ENCODE results near the gene NTSR1. TPM values are rescaled to one million over a fixed set of nuclear protein-coding genes. Genes with fewer than 3 reads are reported as not detected.

Gene NTSR1
- total RNA-seq, 1 experiment from 2014 or later = 15.9 TPM

DNA sequence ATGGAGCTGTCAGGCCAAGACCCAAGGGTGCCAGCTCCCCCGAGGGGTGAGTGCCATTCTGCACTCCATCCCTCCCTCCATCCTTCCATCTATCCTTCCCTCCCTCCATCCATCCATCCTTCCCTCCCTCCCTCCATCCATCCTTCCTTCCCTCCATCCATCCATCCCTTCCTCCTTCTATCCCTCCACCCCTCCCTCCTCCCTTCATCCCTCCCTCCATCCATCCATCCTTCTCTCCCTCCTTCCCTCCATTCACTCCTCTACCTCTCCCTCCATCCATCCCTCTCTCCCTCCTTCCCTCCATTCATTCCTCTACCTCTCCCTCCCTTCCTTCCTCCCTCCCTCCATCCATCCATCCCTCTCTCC is 46.3 kb downstream of the NTSR1 start:
- peaks cover 14% of the 10 kb centered on the region for H3K4me1 ChIP-seq (ENCODE audit: insufficient read depth, low read length, poor library complexity, severe bottlenecking)
- POLR2A ChIA-PET (ENCODE audit: low non-redundant PET) = interaction anchor here (0.7 kb wide), 1 partner anchor 113 kb away, joined by 3 read pairs; the partner anchor contains the start of gene SLCO4A1
- CTCF ChIA-PET = interaction anchor here (0.7 kb wide), 1 partner anchor 31 kb away, joined by 6 read pairs; no protein-coding TSS in a partner anchor
- H3K36me3 ChIP-seq (ENCODE audit: insufficient read depth, low read length, poor library complexity, severe bottlenecking) = no peaks in the 10 kb centered on the region
- BruUV-seq (replicated peaks) = no TSS peak
- no peaks in the 10 kb centered on the region for H3K27me3 ChIP-seq (replicated peaks; ENCODE audit: insufficient read depth, low read depth, low read length, poor library complexity)
- no peaks in the 10 kb centered on the region for H3K9me3 ChIP-seq (ENCODE audit: low read depth, low read length, poor library complexity, severe bottlenecking)
- no peak for DNase-seq (ENCODE audit: low spot score)
- intact Hi-C loops (cut with micrococcal nuclease; ENCODE audit: unreplicated experiment) = no loop called here
- H3K4me3 ChIP-seq (ENCODE audit: low read depth, low read length, poor library complexity, severe bottlenecking) = no peak overlapping the region
- TF ChIP-seq EZH2 (IDR thresholded peaks at IDR 0.05; ENCODE audit: borderline replicate concordance, low read depth, low read length, poor library complexity, severe bottlenecking) = no peak
- TF ChIP-seq, protein P1, sequence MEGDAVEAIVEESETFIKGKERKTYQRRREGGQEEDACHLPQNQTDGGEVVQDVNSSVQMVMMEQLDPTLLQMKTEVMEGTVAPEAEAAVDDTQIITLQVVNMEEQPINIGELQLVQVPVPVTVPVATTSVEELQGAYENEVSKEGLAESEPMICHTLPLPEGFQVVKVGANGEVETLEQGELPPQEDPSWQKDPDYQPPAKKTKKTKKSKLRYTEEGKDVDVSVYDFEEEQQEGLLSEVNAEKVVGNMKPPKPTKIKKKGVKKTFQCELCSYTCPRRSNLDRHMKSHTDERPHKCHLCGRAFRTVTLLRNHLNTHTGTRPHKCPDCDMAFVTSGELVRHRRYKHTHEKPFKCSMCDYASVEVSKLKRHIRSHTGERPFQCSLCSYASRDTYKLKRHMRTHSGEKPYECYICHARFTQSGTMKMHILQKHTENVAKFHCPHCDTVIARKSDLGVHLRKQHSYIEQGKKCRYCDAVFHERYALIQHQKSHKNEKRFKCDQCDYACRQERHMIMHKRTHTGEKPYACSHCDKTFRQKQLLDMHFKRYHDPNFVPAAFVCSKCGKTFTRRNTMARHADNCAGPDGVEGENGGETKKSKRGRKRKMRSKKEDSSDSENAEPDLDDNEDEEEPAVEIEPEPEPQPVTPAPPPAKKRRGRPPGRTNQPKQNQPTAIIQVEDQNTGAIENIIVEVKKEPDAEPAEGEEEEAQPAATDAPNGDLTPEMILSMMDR (conservative IDR thresholded peaks at IDR 0.05; ENCODE audit: low read depth, low read length) = no peak
- H3K27ac ChIP-seq (ENCODE audit: low read depth, low read length, poor library complexity, severe bottlenecking) = no peak overlapping the region

DNA sequence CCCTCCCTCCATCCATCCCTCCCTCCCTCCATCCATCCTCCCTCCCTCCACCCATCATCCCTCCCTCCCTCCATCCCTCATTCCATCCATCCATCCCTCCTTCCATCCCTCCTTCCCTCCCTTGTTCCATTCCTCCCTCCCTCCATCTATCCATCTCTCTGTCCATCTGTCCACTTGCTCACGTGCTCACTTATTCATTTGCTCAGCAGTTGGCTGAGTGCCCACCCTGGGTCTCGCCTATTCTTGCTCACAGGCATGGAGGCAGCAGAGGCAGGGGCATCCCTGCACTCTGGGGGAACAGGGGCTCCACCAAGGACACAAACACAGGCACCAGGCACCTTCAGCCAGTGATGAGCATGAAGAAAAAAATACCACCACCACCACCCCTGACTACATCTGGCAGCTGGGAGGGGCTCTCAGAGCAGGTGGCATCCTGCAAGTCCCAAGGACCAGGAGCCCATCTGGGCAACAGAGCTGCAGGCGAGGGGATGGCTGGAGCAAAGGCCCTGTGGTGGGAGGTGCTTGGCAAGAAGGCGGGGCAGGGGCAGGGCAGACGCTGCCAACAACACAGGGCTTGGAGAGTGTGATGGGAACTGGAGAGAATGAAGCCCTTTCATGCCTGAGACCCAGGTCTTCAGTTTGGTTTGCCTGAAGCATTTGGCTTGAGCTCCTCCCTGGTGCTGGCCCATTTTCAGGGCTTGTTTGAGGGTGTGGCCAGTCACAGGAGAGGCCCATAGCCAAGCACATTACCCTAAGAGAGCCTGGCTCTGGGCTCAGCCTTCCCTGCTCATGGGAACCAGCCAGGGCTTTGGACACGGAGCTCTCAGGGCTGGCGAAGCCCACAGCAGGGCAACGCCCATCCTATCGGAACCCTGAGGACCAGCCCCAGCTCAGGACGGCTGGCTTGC is 47.4 kb downstream of the NTSR1 start:
- Histone ChIP-seq H3K4me1 (ENCODE audit: insufficient read depth, low read length, poor library complexity, severe bottlenecking) (peaks cover 25% of the 10 kb centered on the region), H3K27me3 (replicated peaks; ENCODE audit: insufficient read depth, low read depth, low read length, poor library complexity) (no peaks in the 10 kb centered on the region), H3K9me3 (ENCODE audit: low read depth, low read length, poor library complexity, severe bottlenecking) (no peaks in the 10 kb centered on the region), H3K27ac (ENCODE audit: low read depth, low read length, poor library complexity, severe bottlenecking) (no peak overlapping the region), H3K4me3 (ENCODE audit: low read depth, low read length, poor library complexity, severe bottlenecking) (no peak overlapping the region), H3K36me3 (ENCODE audit: insufficient read depth, low read length, poor library complexity, severe bottlenecking) (no peaks in the 10 kb centered on the region)
- no peak for DNase-seq (ENCODE audit: low spot score)
- intact Hi-C loops (cut with micrococcal nuclease; ENCODE audit: unreplicated experiment) = no loop called here
- POLR2A ChIA-PET (ENCODE audit: low non-redundant PET) = no interaction called here
- CTCF ChIA-PET = no interaction called here
- no TSS peak for BruUV-seq (replicated peaks)
- TF ChIP-seq EZH2 (IDR thresholded peaks at IDR 0.05; ENCODE audit: borderline replicate concordance, low read depth, low read length, poor library complexity, severe bottlenecking) = no peak
- TF ChIP-seq, protein P1 (conservative IDR thresholded peaks at IDR 0.05; ENCODE audit: low read depth, low read length) = no peak

DNA sequence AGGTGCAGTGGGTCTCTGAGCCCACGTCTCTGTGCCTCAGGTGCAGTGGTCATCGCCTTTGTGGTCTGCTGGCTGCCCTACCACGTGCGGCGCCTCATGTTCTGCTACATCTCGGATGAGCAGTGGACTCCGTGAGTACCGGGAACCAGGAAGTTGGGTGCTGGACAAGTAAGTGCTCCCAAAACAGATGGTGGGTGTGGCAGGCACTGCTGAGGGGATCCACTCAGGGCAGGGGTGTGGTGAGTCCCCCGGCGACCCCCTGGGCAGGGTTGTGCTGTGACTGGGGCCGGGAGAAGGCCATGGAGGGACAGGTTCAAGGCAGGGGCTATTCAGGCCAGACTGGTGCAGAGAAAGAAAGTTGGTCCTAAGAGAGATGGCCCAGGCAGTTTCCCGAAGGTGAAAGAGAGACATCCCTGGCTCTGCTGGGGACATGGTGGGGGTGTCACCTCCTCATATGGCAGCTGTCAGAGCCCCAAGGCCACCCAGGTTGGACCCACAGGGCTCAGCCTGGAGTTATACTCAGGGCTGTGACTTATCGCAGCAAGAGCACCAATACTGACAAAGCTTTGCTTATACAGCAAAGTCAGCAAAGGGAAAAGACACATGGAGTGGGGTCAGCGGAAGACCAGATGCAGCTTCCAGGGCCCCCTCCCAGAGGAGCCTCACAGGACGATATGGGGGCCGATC is 49.7 kb downstream of the NTSR1 start:
- Histone ChIP-seq H3K27me3 (replicated peaks; ENCODE audit: insufficient read depth, low read depth, low read length, poor library complexity) (no peaks in the 10 kb centered on the region), H3K27ac (ENCODE audit: low read depth, low read length, poor library complexity, severe bottlenecking) (no peak overlapping the region), H3K36me3 (ENCODE audit: insufficient read depth, low read length, poor library complexity, severe bottlenecking) (peaks cover 6% of the 10 kb centered on the region), H3K4me3 (ENCODE audit: low read depth, low read length, poor library complexity, severe bottlenecking) (no peak overlapping the region), H3K4me1 (ENCODE audit: insufficient read depth, low read length, poor library complexity, severe bottlenecking) (peaks cover 19% of the 10 kb centered on the region), H3K9me3 (ENCODE audit: low read depth, low read length, poor library complexity, severe bottlenecking) (no peaks in the 10 kb centered on the region)
- TF ChIP-seq, protein P1 (conservative IDR thresholded peaks at IDR 0.05; ENCODE audit: low read depth, low read length) = no peak
- TF ChIP-seq EZH2 (IDR thresholded peaks at IDR 0.05; ENCODE audit: borderline replicate concordance, low read depth, low read length, poor library complexity, severe bottlenecking) = no peak
- CTCF ChIA-PET = no interaction called here
- no TSS peak for BruUV-seq (replicated peaks)
- DNase-seq (ENCODE audit: low spot score) = no peak
- POLR2A ChIA-PET (ENCODE audit: low non-redundant PET) = no interaction called here
- intact Hi-C loops (cut with micrococcal nuclease; ENCODE audit: unreplicated experiment) = no loop called here
